H9 (cell line): ENCODE measurements around the gene SCN2B. TPM values are rescaled to one million over a fixed set of nuclear protein-coding genes. Genes with fewer than 3 reads are reported as not detected.
"Not testable (repeated sequence)": the region's sequence is repeated elsewhere in the genome, so short reads cannot be mapped to it uniquely, and the experiment has no call there.

Source experiments
- DNase-seq: peaks from one replicate; pipeline ENCODE4 v3.0.0-alpha.2; 2017
- H2AFZ ChIP-seq: one replicate; pipeline ENCODE4 v1.6.1; 2013; ENCODE audit warnings: mild to moderate bottlenecking, low read length, control low read depth, moderate library complexity
- H2AK5ac ChIP-seq: 2 replicates; pipeline ENCODE4 v1.6.1; 2013; ENCODE audit warnings: low read length, control low read depth, mixed read lengths; ENCODE audit not compliant: insufficient read length
- H2BK120ac ChIP-seq: one replicate; pipeline ENCODE4 v1.6.1; 2013; ENCODE audit warnings: low read depth, mild to moderate bottlenecking, low read length, control low read depth, inconsistent platforms; ENCODE audit not compliant: poor library complexity, severe bottlenecking
- H2BK12ac ChIP-seq: 2 replicates; pipeline ENCODE4 v1.6.1; 2013; ENCODE audit warnings: low read length, control low read depth, mixed read lengths, low read depth; ENCODE audit not compliant: insufficient read length
- H2BK15ac ChIP-seq: 2 replicates; pipeline ENCODE4 v1.6.1; 2013; ENCODE audit warnings: low read depth, low read length, control low read depth
- H2BK20ac ChIP-seq: one replicate; pipeline ENCODE4 v1.6.1; 2013; ENCODE audit warnings: low read depth, mild to moderate bottlenecking, low read length, control low read depth, inconsistent platforms; ENCODE audit not compliant: poor library complexity, severe bottlenecking
- H2BK5ac ChIP-seq: 2 replicates; pipeline ENCODE4 v1.6.1; 2013; ENCODE audit warnings: low read length, control low read depth, mixed read lengths; ENCODE audit not compliant: insufficient read length
- H3K14ac ChIP-seq: 2 replicates; pipeline ENCODE4 v1.6.1; 2013; ENCODE audit warnings: low read length, control low read depth; ENCODE audit not compliant: insufficient read depth
- H3K18ac ChIP-seq: 2 replicates; pipeline ENCODE4 v1.6.1; 2013; ENCODE audit warnings: low read depth, mild to moderate bottlenecking, mixed read lengths, low read length, control low read depth; ENCODE audit not compliant: insufficient read length
- H3K23ac ChIP-seq: 2 replicates; pipeline ENCODE4 v1.6.1; 2013; ENCODE audit warnings: low read length, control low read depth, mixed read lengths, low read depth; ENCODE audit not compliant: insufficient read length
- H3K23me2 ChIP-seq: 2 replicates; pipeline ENCODE4 v1.6.1; 2013; ENCODE audit warnings: low read depth, mild to moderate bottlenecking, mixed read lengths, low read length, control low read depth; ENCODE audit not compliant: insufficient read length, poor library complexity, severe bottlenecking
- H3K27ac ChIP-seq: 2 replicates; pipeline ENCODE4 v1.5.1; 2013; ENCODE audit warnings: low read length, control low read depth, mixed read lengths, low read depth; ENCODE audit not compliant: insufficient read length
- H3K27me3 ChIP-seq: 2 replicates; pipeline ENCODE4 v1.6.1; 2013; ENCODE audit warnings: low read length, control low read depth, inconsistent platforms; ENCODE audit not compliant: insufficient read depth
- H3K4ac ChIP-seq: 2 replicates; pipeline ENCODE4 v1.6.1; 2013; ENCODE audit warnings: low read depth, mild to moderate bottlenecking, control low read depth, inconsistent platforms, low read length, moderate library complexity
- H3K4me1 ChIP-seq: 2 replicates; pipeline ENCODE4 v1.6.1; 2013; ENCODE audit warnings: low read length, control low read depth, inconsistent platforms; ENCODE audit not compliant: insufficient read depth
- H3K4me2 ChIP-seq: 2 replicates; pipeline ENCODE4 v1.6.1; 2013; ENCODE audit warnings: low read length, control low read depth, mixed read lengths; ENCODE audit not compliant: insufficient read length, insufficient read depth
- H3K56ac ChIP-seq: 2 replicates; pipeline ENCODE4 v1.6.1; 2013; ENCODE audit warnings: low read depth, mild to moderate bottlenecking, mixed read lengths, low read length, control low read depth; ENCODE audit not compliant: insufficient read length
- H3K79me1 ChIP-seq: 2 replicates; pipeline ENCODE4 v1.6.1; 2013; ENCODE audit warnings: low read depth, mild to moderate bottlenecking, moderate library complexity, low read length, control low read depth, inconsistent platforms; ENCODE audit not compliant: insufficient read depth, poor library complexity, severe bottlenecking
- H3K79me2 ChIP-seq: 2 replicates; pipeline ENCODE4 v1.6.1; 2013; ENCODE audit warnings: low read length, control low read depth, inconsistent platforms; ENCODE audit not compliant: insufficient read depth
- H3K9ac ChIP-seq: 2 replicates; pipeline ENCODE4 v1.6.1; 2013; ENCODE audit warnings: low read length, control low read depth, mixed read lengths; ENCODE audit not compliant: insufficient read length; ENCODE audit errors: extremely low read depth
- H3K9me3 ChIP-seq: one replicate; pipeline ENCODE4 v1.6.1; 2013; ENCODE audit warnings: low read depth, low read length, inconsistent platforms; ENCODE audit not compliant: control insufficient read depth
- H3T11ph ChIP-seq: one replicate; pipeline ENCODE4 v1.6.1; 2013; ENCODE audit warnings: mild to moderate bottlenecking, low read length, control low read depth, inconsistent platforms
- H4K20me1 ChIP-seq: one replicate; pipeline ENCODE4 v1.6.1; 2013; ENCODE audit not compliant: control insufficient read depth, insufficient read length, insufficient read depth
- H4K5ac ChIP-seq: 2 replicates; pipeline ENCODE4 v1.6.1; 2013; ENCODE audit warnings: low read depth, mild to moderate bottlenecking, mixed read lengths, low read length, control low read depth; ENCODE audit not compliant: insufficient read length
- H4K8ac ChIP-seq: replicated peaks from 2 replicates; pipeline ENCODE4 v1.6.1; 2013; ENCODE audit warnings: low read length, control low read depth, mixed read lengths, low read depth; ENCODE audit not compliant: insufficient read length
- H4K91ac ChIP-seq: 2 replicates; pipeline ENCODE4 v1.6.1; 2013; ENCODE audit warnings: low read depth, mild to moderate bottlenecking, moderate library complexity, mixed read lengths, low read length, control low read depth; ENCODE audit not compliant: insufficient read length
- H3K27ac Mint-ChIP-seq, 3 experiments: 2 replicates in 2 of 3; 3 replicates in 1 of 3; pipeline ENCODE4 v1.8.0; 2020 to 2021; ENCODE audit warnings: mixed read lengths in 3 of 3, mild to moderate bottlenecking in 1 of 3, moderate library complexity in 1 of 3
- H3K27me3 Mint-ChIP-seq: 2 replicates; pipeline ENCODE4 v1.8.0; 2021; ENCODE audit warnings: low read depth, mild to moderate bottlenecking, moderate library complexity, mixed read lengths
- H3K36me3 Mint-ChIP-seq, 3 experiments: 2 replicates in 2 of 3; 3 replicates in 1 of 3; pipeline ENCODE4 v1.8.0; 2020 to 2021; ENCODE audit warnings: low read depth in 3 of 3, mixed read lengths in 3 of 3; ENCODE audit not compliant: insufficient read depth in 1 of 3
- H3K4me1 Mint-ChIP-seq, 2 experiments: 2 replicates each; pipeline ENCODE4 v1.8.0; 2020; ENCODE audit warnings: mixed read lengths in 2 of 2
- H3K4me3 Mint-ChIP-seq, 2 experiments: 2 replicates in 1 of 2; 3 replicates in 1 of 2; pipeline ENCODE4 v1.8.0; 2020 to 2021; ENCODE audit warnings: mild to moderate bottlenecking in 2 of 2, mixed read lengths in 2 of 2, moderate library complexity in 1 of 2
- H3K9me3 Mint-ChIP-seq, 2 experiments: 2 replicates in 1 of 2; 3 replicates in 1 of 2; pipeline ENCODE4 v1.8.0; 2020; ENCODE audit warnings: mild to moderate bottlenecking in 2 of 2, mixed read lengths in 2 of 2, moderate library complexity in 1 of 2
- WGBS: extraction: QIAGEN DNeasy Blood & Tissue Kit; methylation state at CpG from one replicate; pipeline ENCODE4 v1.1.7; 2013; ENCODE audit warnings: missing lambda C conversion rate, low lambda C conversion rate, mixed read lengths; ENCODE audit not compliant: insufficient read length; ENCODE audit errors: extremely low coverage; 5-methylcytosine and 5-hydroxymethylcytosine counted together
- total RNA-seq: library from RNA; stranded (reverse); gene quantifications from 2 replicates; pipeline ENCODE4 v1.2.1, GENCODE V29; 2021

SCN2B gene
- total RNA-seq, 1 experiment from 2014 or later: not detected

- H4K91ac ChIP-seq, H3K27ac ChIP-seq, H3K18ac ChIP-seq, H3K56ac ChIP-seq, H2BK12ac ChIP-seq, DNase-seq, H2BK5ac ChIP-seq, H3K4me3 Mint-ChIP-seq, H3K9ac ChIP-seq, H4K8ac ChIP-seq, H3T11ph ChIP-seq, H4K20me1 ChIP-seq, H3K4me2 ChIP-seq, H4K5ac ChIP-seq, H2BK20ac ChIP-seq, H2BK15ac ChIP-seq, H3K4ac ChIP-seq, H3K27me3 ChIP-seq, H3K23ac ChIP-seq, H3K79me2 ChIP-seq, H3K23me2 ChIP-seq, H3K79me1 ChIP-seq, H3K27ac Mint-ChIP-seq, H3K4me1 ChIP-seq, H3K14ac ChIP-seq, H3K9me3 ChIP-seq, H2AK5ac ChIP-seq, H2AFZ ChIP-seq, H2BK120ac ChIP-seq: not testable (repeated sequence)
- Mint-ChIP-seq H3K36me3 (peaks cover 0 to 18% (median 4%) of the 10 kb centered on the region in 3 experiments; a peak in 4 of 7 replicates), H3K4me1 (peaks cover 18 to 19% of the 10 kb centered on the region in 2 experiments), H3K27me3 (peaks cover 29% of the 10 kb centered on the region), H3K9me3 (peaks cover 20 to 21% of the 10 kb centered on the region in 2 experiments)
- WGBS: no CpG with 5 or more reads among the region's 2 CpGs
Observed at GRCh38 chr11:118190942-118191506, 14.6 kb upstream of the SCN2B start.
